ENCODE results near the gene GUF1.

Gene GUF1

DNA sequence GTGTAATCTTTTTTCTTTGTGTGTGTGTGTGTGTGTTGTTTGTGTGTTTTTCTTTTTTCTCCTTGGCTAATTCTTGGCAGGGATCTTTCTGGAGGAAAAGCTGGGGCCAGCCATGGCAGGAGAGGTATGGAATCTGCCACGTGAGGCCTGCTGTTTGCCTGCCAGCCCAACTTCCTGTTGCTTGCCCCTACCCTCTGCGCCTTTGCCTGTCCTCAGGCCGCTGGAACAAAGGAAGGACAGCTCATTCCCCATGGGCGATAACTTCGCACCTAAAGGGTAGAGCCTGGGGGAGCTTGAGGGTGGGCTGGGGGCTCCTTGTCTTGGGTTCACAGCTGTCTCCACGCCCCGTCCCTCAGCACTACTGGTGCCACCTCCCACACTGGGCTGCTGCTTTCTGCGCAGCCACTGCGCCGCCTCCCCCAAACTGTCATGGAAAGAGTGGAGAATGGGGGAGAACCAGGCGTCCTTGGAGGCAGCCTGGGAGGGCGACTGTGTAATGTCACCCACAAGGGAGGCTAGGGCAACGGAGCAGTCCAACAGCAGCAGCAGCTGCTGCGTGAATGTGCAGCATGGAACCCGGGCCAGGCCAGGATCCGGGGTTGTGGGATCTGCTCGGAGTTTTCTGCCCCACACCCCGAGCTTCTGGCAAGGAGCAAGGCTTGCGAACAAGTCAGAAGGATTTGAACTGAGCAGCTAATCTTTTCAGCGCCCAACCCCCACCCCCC lies 14.5 kb upstream of the GUF1 start:
- DNase-seq (ENCODE audit: low read depth in 1 of 2, low spot score in 1 of 2), result no peak
- TF ChIP-seq GABPA (IDR thresholded peaks at IDR 0.05; ENCODE audit: low read depth) (no peak), SPI1 (IDR thresholded peaks at IDR 0.05; ENCODE audit: borderline replicate concordance, low read depth) (no peak), POLR2AphosphoS5 (IDR thresholded peaks at IDR 0.05; ENCODE audit: low read depth) (no peak)
- TF ChIP-seq, protein P1, sequence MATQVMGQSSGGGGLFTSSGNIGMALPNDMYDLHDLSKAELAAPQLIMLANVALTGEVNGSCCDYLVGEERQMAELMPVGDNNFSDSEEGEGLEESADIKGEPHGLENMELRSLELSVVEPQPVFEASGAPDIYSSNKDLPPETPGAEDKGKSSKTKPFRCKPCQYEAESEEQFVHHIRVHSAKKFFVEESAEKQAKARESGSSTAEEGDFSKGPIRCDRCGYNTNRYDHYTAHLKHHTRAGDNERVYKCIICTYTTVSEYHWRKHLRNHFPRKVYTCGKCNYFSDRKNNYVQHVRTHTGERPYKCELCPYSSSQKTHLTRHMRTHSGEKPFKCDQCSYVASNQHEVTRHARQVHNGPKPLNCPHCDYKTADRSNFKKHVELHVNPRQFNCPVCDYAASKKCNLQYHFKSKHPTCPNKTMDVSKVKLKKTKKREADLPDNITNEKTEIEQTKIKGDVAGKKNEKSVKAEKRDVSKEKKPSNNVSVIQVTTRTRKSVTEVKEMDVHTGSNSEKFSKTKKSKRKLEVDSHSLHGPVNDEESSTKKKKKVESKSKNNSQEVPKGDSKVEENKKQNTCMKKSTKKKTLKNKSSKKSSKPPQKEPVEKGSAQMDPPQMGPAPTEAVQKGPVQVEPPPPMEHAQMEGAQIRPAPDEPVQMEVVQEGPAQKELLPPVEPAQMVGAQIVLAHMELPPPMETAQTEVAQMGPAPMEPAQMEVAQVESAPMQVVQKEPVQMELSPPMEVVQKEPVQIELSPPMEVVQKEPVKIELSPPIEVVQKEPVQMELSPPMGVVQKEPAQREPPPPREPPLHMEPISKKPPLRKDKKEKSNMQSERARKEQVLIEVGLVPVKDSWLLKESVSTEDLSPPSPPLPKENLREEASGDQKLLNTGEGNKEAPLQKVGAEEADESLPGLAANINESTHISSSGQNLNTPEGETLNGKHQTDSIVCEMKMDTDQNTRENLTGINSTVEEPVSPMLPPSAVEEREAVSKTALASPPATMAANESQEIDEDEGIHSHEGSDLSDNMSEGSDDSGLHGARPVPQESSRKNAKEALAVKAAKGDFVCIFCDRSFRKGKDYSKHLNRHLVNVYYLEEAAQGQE (IDR thresholded peaks at IDR 0.05; ENCODE audit: insufficient replicate concordance, low read depth), result no peak
- TF ChIP-seq, protein P2, sequence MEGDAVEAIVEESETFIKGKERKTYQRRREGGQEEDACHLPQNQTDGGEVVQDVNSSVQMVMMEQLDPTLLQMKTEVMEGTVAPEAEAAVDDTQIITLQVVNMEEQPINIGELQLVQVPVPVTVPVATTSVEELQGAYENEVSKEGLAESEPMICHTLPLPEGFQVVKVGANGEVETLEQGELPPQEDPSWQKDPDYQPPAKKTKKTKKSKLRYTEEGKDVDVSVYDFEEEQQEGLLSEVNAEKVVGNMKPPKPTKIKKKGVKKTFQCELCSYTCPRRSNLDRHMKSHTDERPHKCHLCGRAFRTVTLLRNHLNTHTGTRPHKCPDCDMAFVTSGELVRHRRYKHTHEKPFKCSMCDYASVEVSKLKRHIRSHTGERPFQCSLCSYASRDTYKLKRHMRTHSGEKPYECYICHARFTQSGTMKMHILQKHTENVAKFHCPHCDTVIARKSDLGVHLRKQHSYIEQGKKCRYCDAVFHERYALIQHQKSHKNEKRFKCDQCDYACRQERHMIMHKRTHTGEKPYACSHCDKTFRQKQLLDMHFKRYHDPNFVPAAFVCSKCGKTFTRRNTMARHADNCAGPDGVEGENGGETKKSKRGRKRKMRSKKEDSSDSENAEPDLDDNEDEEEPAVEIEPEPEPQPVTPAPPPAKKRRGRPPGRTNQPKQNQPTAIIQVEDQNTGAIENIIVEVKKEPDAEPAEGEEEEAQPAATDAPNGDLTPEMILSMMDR (IDR thresholded peaks at IDR 0.05; ENCODE audit: insufficient read depth, low read length), result no peak
- no peak overlapping the region for H3K27ac ChIP-seq (replicated peaks)
- H3K4me3 ChIP-seq (replicated peaks; ENCODE audit: insufficient read depth, low read length), result no peak overlapping the region
- H3K27me3 ChIP-seq (ENCODE audit: insufficient read depth, poor library complexity, severe bottlenecking), result no peaks in the 10 kb centered on the region

DNA sequence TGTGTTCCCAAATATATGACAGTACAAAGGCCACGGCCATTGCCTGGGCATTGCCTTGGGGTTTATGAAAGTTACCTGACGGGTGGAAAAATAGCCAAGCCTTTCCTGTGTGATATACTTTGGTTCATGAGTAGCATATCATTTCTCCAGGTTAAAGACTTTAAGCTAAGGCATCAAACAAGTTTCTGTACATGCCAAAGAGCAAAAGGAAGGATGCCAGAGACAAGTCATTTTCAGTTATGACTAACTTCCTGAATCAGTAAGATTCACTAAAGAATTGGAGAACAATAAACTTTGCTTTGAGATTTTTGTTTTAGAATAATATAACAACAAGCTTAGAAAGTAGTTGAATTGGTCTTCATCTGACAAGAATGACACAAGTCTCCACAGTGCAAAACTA lies 9.7 kb upstream of the GUF1 start:
- DNase-seq (ENCODE audit: low read depth in 1 of 2, low spot score in 1 of 2), result no peak
- H3K4me3 ChIP-seq (replicated peaks; ENCODE audit: insufficient read depth, low read length), result no peak overlapping the region
- no peaks in the 10 kb centered on the region for H3K27me3 ChIP-seq (ENCODE audit: insufficient read depth, poor library complexity, severe bottlenecking)
- no peak overlapping the region for H3K27ac ChIP-seq (replicated peaks)
- no peak for TF ChIP-seq SPI1 (IDR thresholded peaks at IDR 0.05; ENCODE audit: borderline replicate concordance, low read depth)
- TF ChIP-seq, protein P2 (IDR thresholded peaks at IDR 0.05; ENCODE audit: insufficient read depth, low read length), result no peak
- TF ChIP-seq POLR2AphosphoS5 (IDR thresholded peaks at IDR 0.05; ENCODE audit: low read depth), result no peak
- no peak for TF ChIP-seq GABPA (IDR thresholded peaks at IDR 0.05; ENCODE audit: low read depth)
- TF ChIP-seq, protein P1 (IDR thresholded peaks at IDR 0.05; ENCODE audit: insufficient replicate concordance, low read depth), result no peak

DNA sequence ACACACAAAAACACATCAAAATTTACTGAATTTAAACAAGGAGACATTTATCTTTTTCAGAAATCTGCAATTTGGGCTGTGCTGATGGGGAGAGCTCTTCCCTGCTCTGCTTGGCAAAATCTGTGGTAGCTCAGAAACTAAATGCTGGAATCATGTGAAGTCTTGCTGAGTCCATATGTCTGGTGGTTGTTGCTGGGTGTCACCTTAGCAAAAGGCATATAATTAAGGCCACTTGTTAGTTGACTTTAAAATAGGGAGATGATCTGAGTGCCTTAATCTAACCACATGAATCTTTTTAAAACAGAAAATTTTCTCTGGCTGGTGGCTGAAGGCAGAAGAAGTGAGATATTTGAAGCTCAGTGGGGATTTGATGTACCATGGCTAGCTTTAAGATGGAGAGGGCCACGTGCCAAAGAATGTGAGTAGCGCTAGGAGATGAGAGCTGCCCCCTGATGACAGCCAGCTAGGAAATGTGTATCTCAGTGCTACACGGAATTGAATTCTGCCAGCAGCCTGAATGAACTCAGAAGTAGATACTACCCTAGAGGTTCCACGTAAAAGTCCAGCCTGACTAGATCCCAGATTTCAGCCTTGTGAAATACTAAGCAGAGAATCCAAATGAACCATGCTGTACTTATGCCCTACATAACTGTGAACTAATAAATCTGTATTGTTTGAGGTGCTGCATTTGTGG lies 7.6 kb upstream of the GUF1 start:
- Histone ChIP-seq H3K4me3 (replicated peaks; ENCODE audit: insufficient read depth, low read length) (no peak overlapping the region), H3K27me3 (ENCODE audit: insufficient read depth, poor library complexity, severe bottlenecking) (no peaks in the 10 kb centered on the region), H3K27ac (replicated peaks) (no peak overlapping the region)
- TF ChIP-seq SPI1 (IDR thresholded peaks at IDR 0.05; ENCODE audit: borderline replicate concordance, low read depth) (no peak), POLR2AphosphoS5 (IDR thresholded peaks at IDR 0.05; ENCODE audit: low read depth) (no peak), GABPA (IDR thresholded peaks at IDR 0.05; ENCODE audit: low read depth) (no peak)
- TF ChIP-seq, protein P1 (IDR thresholded peaks at IDR 0.05; ENCODE audit: insufficient replicate concordance, low read depth), result no peak
- TF ChIP-seq, protein P2 (IDR thresholded peaks at IDR 0.05; ENCODE audit: insufficient read depth, low read length), result no peak
- no peak for DNase-seq (ENCODE audit: low read depth in 1 of 2, low spot score in 1 of 2)
